WTC11 (cell line): ENCODE results near the gene RAB22A.

Experiments
- TCF7 ChIP-seq: sonication (generic); formaldehyde crosslinking; IDR thresholded peaks from 2 replicates; pipeline ENCODE4 v1.8.0; 2022; ENCODE audit warnings: mild to moderate bottlenecking, low read depth, missing genetic modification reagents, moderate library complexity
- ZNF121 ChIP-seq: sonication (generic); formaldehyde crosslinking; IDR thresholded peaks from 2 replicates; pipeline ENCODE4 v1.8.0; 2023; ENCODE audit warnings: missing genetic modification reagents

DNA sequence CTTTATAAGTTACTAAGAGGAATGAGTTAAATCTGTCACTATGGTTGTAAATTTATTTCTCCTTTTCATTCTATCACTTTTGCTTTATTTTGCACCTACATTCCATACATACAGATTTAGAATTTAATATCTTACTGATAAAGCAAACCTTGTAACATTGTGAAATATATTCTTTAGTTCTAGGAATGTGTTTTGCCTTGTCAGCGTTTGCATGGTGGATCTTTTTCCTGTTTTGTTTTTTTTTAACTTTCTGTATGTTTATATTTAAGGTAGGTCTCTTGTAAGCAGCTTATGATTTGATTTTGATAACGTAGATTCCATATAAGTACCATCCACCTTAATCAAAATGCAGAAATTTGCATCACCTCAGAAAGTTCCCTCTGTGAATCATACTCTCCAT, 16.4 kb downstream of the RAB22A start:
- TF ChIP-seq ZNF121: no peak
- TF ChIP-seq TCF7 (CRISPR knock-in tag): no peak
